Astrocyte of the spinal cord (primary cell): ENCODE results near the gene POLR1A.

Source experiments
- DNase-seq: peaks from one replicate; pipeline ENCODE4 v3.0.0; 2011; ENCODE audit warnings: low read depth, low spot score
- H3K4me3 ChIP-seq: 2 replicates; pipeline ENCODE4 v1.5.1; 2011; ENCODE audit warnings: low read depth, mild to moderate bottlenecking, low read length, moderate library complexity
- in situ Hi-C: cut with HindIII; loops from 2 replicates; pipeline ENCODE4 v1.10.0; 2017; ENCODE audit warnings: low sequenced_read_pairs
- TF ChIP-seq, protein P1 (sequence below): IDR thresholded peaks from 2 replicates; pipeline ENCODE4 v1.5.1; 2012; ENCODE audit warnings: low read depth, mild to moderate bottlenecking, low read length, inconsistent platforms

Gene POLR1A

DNA sequence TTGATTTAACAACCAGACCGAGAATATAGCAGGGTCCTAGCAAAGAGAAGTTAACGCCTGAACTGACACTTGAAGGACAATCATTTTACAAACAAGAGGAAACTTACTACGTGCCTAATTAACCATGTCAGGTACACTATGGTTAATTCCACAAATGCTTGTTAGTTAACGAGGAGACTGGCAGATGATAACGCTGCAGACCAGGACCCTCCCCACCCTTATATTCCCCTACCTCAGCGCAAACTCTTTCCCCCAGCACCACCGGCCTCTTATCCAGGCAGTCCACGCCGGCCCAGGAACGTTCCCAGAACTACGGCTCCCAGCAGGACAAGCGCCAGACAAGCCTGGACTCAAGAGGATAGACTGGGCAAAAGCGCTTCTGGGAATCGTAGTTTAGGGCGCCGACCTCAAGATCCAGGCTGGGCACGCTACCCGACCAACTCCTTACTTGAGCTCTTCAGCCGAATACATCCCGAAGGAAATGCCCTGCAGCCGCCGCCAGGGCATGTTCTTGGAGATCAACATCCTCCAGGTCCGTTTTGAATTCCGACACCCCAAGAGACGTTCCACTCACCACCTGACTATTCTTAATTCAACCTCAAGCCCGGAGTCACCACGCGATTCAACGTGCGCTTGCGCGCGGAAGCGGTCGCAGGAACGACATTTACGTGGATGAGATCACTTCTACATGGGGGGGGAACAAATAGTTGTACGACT is at the start of gene POLR1A:
TSS of gene POLR1A (minus strand) at position 635 of the 717 bp plus-strand sequence. CDS start at position 525, 110 bp downstream.
- TF ChIP-seq, protein P1, sequence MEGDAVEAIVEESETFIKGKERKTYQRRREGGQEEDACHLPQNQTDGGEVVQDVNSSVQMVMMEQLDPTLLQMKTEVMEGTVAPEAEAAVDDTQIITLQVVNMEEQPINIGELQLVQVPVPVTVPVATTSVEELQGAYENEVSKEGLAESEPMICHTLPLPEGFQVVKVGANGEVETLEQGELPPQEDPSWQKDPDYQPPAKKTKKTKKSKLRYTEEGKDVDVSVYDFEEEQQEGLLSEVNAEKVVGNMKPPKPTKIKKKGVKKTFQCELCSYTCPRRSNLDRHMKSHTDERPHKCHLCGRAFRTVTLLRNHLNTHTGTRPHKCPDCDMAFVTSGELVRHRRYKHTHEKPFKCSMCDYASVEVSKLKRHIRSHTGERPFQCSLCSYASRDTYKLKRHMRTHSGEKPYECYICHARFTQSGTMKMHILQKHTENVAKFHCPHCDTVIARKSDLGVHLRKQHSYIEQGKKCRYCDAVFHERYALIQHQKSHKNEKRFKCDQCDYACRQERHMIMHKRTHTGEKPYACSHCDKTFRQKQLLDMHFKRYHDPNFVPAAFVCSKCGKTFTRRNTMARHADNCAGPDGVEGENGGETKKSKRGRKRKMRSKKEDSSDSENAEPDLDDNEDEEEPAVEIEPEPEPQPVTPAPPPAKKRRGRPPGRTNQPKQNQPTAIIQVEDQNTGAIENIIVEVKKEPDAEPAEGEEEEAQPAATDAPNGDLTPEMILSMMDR: peak; percentile 17
- peak within 1 kb of the TSS; percentile 92 for H3K4me3 ChIP-seq
- in situ Hi-C loops: no loop called here
- DNase-seq: peak; percentile 97

DNA sequence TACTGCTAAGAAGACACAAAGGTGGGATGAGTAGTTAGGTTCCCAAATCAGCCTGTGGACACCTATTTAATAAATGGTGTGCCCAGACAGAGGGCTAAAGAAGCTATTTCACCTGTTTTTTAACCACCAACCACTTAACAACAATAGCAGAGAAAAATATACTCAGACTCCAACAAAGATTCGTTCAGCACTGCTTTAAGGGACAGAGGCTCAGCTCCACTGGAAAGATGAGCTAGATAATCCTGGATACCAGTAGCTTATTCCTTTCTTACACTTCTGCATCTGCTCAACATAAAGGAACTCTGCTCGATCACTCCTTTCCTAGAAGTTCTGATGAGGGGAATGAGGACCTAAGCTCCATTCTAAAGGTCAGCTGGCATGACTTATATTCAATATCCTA is 44.8 kb upstream of the POLR1A start:
- DNase-seq: no peak
- in situ Hi-C loops: no loop called here
- no peak overlapping the region for H3K4me3 ChIP-seq

DNA sequence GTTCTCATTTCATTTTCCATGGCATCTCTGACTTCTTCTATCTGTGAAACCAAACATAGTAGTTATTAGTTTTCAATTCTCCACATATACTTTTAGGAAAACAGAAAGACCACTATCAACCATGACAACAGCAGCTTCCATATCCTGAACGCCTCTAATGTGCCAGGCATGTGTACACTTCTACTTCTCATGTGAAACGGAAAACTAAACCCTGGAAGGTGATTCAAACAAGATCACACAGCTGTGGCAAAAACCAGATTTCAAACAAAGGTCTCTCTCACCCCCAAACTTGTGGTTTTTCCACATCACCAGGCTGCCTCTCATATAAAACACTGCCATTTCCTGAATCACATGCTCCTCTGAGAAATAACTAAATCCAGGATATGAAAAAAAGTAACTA is 42.1 kb upstream of the POLR1A start:
- TF ChIP-seq, protein P1: no peak
- no peak overlapping the region for H3K4me3 ChIP-seq
- no peak for DNase-seq
- in situ Hi-C loops: no loop called here

More for the DNA sequence above, 44.8 kb upstream of the POLR1A start:
- TF ChIP-seq, protein P1: no peak

DNA sequence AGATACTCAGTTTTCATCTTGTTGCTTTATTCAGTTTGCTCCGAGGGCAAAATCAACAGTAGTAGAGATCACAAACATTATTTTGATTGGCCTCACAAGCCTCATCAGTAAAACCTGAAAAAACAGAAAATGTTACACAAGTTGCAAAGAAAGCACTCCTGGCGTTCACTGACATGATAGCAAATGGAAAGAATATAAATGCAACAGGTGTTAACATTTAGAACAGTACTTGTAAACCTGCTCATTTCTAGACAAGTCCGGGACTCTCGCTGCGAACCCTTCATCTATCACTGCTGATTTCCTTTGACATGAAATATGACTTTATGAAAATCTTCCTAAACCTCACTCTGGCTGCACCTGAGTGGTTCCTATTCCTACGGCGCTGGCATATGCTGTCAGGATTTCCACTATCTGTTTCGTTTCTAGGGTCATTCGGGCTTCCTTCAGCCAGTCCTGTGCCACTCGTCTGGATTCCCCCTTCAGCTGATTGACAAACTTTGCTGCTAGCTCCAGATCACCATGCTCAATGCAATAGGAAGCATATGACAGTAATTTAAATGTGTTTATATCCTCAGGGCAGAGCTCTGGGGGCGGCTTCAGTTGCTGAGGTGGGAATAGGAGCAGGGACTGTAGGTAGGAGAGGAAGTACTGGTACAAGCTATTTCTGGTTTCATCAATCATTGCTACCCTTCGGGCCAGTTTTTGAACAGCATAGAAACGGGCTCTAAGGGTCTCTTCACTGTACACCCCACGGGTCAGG is 38.4 kb upstream of the POLR1A start:
- H3K4me3 ChIP-seq: no peak overlapping the region
- TF ChIP-seq, protein P1: no peak
- DNase-seq: no peak
- in situ Hi-C loops: no loop called here

DNA sequence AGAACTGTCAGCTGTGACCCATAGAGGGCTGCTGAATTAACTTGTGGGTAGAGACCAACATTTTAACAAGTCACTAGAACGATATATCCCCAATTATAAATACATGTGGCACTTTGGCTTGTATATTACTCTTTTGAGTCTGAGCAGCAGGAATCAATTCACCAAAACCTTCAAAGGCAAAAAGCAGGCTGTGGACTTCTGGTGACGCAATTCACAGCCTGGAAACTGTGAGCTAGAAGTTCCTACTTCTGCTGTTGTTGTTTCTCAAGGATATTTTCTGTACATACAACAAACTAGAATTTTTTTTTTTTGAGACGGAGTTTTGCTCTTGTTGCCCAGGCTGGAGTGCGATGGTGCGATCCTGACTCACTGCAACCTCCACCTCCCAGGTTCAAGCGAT is 37.6 kb upstream of the POLR1A start:
- in situ Hi-C loops: no loop called here
- H3K4me3 ChIP-seq: no peak overlapping the region
- TF ChIP-seq, protein P1: no peak
- no peak for DNase-seq

DNA sequence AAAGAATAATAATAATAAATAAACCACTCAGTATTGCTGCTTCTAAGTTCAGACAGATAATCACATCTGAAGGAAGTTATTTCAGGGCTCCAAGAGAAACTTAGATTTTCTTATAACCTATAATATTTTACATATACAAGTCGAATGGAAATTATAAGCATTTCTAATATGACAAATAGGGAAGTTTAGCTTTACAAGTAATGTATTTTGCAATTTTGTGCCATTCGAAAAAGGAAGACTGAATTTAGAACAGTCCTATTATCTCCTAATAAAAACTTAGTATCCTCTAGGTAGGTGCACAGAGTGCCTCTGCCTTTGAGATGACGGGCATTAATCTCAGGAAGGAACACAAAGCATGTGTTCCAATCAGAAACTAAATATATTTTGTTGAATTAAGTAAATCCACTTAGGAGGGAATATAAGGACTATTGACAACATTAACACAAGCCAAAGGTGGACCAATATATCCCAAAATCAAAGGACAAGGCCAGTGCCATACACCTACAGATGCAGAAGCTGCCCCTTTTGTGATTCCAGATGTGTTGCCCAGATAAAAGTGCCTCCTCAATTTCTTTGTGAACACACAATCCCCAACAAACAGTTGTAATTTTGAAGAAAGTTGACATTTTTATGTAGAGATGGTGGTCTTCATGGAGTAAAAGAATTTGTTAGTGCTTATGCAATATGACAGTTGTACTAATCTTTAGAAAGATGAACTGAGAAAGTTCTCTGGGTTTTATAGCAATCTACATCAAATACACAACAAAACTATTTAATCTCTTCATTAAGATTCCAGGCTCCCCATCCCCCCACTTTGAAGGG is 37.0 kb upstream of the POLR1A start:
- in situ Hi-C loops: no loop called here
- no peak overlapping the region for H3K4me3 ChIP-seq
- TF ChIP-seq, protein P1: no peak
- no peak for DNase-seq
